ENCODE measurements around the gene C3orf20.

DNA sequence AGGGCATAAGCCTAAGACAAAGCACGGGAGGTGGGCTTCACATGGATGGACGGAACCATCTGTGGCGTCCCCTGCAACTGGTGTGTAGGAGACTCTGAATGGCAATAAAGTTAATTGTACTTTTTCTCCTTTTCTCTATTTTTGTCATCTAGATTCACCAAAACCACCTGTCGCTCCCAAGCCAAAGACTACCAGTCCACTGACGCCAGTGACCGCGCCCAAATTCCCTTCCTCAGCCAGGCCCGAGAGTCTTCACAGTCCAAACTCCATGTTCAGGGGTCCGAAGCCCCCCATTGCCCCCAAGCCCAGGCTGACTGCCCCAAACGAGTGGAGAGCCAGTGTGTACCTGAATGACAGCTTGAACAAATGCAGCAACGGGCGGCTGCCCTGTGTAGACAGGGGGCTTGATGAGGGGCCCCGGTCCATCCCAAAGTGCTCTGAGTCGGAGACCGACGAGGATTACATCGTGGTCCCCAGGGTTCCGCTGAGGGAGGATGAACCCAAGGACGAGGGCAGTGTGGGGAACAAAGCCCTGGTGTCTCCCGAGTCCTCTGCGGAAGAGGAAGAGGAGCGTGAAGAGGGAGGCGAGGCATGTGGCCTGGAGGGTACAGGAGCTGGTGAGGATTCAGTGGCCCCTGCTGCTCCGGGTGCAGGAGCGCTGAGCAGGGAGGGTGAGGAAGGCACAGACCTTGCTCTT is 144.0 kb downstream of the C3orf20 start, which contains the start of gene FGD5:
- TF ChIP-seq, protein P1, sequence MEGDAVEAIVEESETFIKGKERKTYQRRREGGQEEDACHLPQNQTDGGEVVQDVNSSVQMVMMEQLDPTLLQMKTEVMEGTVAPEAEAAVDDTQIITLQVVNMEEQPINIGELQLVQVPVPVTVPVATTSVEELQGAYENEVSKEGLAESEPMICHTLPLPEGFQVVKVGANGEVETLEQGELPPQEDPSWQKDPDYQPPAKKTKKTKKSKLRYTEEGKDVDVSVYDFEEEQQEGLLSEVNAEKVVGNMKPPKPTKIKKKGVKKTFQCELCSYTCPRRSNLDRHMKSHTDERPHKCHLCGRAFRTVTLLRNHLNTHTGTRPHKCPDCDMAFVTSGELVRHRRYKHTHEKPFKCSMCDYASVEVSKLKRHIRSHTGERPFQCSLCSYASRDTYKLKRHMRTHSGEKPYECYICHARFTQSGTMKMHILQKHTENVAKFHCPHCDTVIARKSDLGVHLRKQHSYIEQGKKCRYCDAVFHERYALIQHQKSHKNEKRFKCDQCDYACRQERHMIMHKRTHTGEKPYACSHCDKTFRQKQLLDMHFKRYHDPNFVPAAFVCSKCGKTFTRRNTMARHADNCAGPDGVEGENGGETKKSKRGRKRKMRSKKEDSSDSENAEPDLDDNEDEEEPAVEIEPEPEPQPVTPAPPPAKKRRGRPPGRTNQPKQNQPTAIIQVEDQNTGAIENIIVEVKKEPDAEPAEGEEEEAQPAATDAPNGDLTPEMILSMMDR (IDR thresholded peaks at IDR 0.05), result no peak
- no peak for TF ChIP-seq TCF7L2 (IDR thresholded peaks at IDR 0.05; ENCODE audit: low read depth, low read length)
